ENCODE measurements around the gene PRPSAP2. TPM values are rescaled to one million over a fixed set of nuclear protein-coding genes. Genes with fewer than 3 reads are reported as not detected.
"Not testable (repeated sequence)": the region's sequence is repeated elsewhere in the genome, so short reads cannot be mapped to it uniquely, and the experiment has no call there.

Gene PRPSAP2
- total RNA-seq, 4 donors from 2014 or later = 20.0 to 48.7 (median 35.0) TPM

- no peaks in the 10 kb centered on the region for H3K9me3 ChIP-seq
- DNase-seq = no peak
- H3K4me1 ChIP-seq = peaks cover 0 to 28% (median 4%) of the 10 kb centered on the region in 4 donors
- H3K27me3 ChIP-seq = no peaks in the 10 kb centered on the region
- H3K4me3 ChIP-seq = no peak overlapping the region
- H3K36me3 ChIP-seq = peaks cover 0 to 27% (median 0%) of the 10 kb centered on the region in 3 donors
- TF ChIP-seq POLR2A (IDR thresholded peaks at IDR 0.05) (no peak), CTCF (IDR thresholded peaks at IDR 0.05) (no peak)
- peak overlapping the region in 1 of 4 donors; percentile 28 for H3K27ac ChIP-seq
Measured at GRCh38 chr17:18921912-18922451, 64.1 kb downstream of the PRPSAP2 start.

GRCh38 chr17:18922596-18922995 lies 64.7 kb downstream of the PRPSAP2 start:
- H3K27me3 ChIP-seq, H3K9me3 ChIP-seq, H3K27ac ChIP-seq, H3K4me3 ChIP-seq, DNase-seq: not testable (repeated sequence)
- Histone ChIP-seq H3K4me1 (peaks cover 0 to 28% (median 4%) of the 10 kb centered on the region in 4 donors), H3K36me3 (peaks cover 0 to 28% (median 0%) of the 10 kb centered on the region in 3 donors)

- H3K9me3 ChIP-seq = no peaks in the 10 kb centered on the region
- peaks cover 0 to 38% (median 0%) of the 10 kb centered on the region in 3 donors for H3K36me3 ChIP-seq
- H3K27ac ChIP-seq = no peak overlapping the region
- no peak overlapping the region for H3K4me3 ChIP-seq
- DNase-seq = no peak
- no peak for TF ChIP-seq POLR2A (IDR thresholded peaks at IDR 0.05)
- H3K27me3 ChIP-seq = no peaks in the 10 kb centered on the region
- peaks cover 0 to 21% (median 4%) of the 10 kb centered on the region in 4 donors for H3K4me1 ChIP-seq
Measured at GRCh38 chr17:18925187-18925586, 67.3 kb downstream of the PRPSAP2 start.

GRCh38 chr17:18928628-18929125 lies 70.7 kb downstream of the PRPSAP2 start:
- no peaks in the 10 kb centered on the region for H3K9me3 ChIP-seq
- no peaks in the 10 kb centered on the region for H3K27me3 ChIP-seq
- no peak for DNase-seq
- peaks cover 0 to 50% (median 0%) of the 10 kb centered on the region in 3 donors for H3K36me3 ChIP-seq
- no peak overlapping the region for H3K27ac ChIP-seq
- H3K4me1 ChIP-seq = no peaks in the 10 kb centered on the region
- no peak overlapping the region for H3K4me3 ChIP-seq
- TF ChIP-seq POLR2A (IDR thresholded peaks at IDR 0.05) = no peak
- no peak for TF ChIP-seq CTCF (IDR thresholded peaks at IDR 0.05)

- DNase-seq = no peak
- TF ChIP-seq POLR2A (IDR thresholded peaks at IDR 0.05) = no peak
- TF ChIP-seq CTCF (IDR thresholded peaks at IDR 0.05) = no peak
- Histone ChIP-seq H3K27me3 (no peaks in the 10 kb centered on the region), H3K9me3 (no peaks in the 10 kb centered on the region), H3K4me1 (no peaks in the 10 kb centered on the region), H3K4me3 (no peak overlapping the region), H3K27ac (no peak overlapping the region), H3K36me3 (peaks cover 0 to 30% (median 0%) of the 10 kb centered on the region in 3 donors)
Measured at GRCh38 chr17:18932360-18933055, 74.6 kb downstream of the PRPSAP2 start.

- H3K4me1 ChIP-seq = no peaks in the 10 kb centered on the region
- DNase-seq = no peak
- no peak for TF ChIP-seq POLR2A (IDR thresholded peaks at IDR 0.05)
- no peaks in the 10 kb centered on the region for H3K9me3 ChIP-seq
- peaks cover 0 to 30% (median 0%) of the 10 kb centered on the region in 3 donors for H3K36me3 ChIP-seq
- no peaks in the 10 kb centered on the region for H3K27me3 ChIP-seq
- no peak overlapping the region for H3K4me3 ChIP-seq
- H3K27ac ChIP-seq = no peak overlapping the region
Measured at GRCh38 chr17:18933102-18934058, 75.4 kb downstream of the PRPSAP2 start.
